Dermis blood vessel endothelial cell (primary cell): ENCODE data around the gene SNAPC4. TPM values are rescaled to one million over a fixed set of nuclear protein-coding genes. Genes with fewer than 3 reads are reported as not detected.

Experiments
- DNase-seq: peaks from one replicate; pipeline ENCODE4 v3.0.0; 2010
- total RNA-seq: library from RNA; depleted of rRNA; stranded (reverse); fragments of >200 nt; gene quantifications from 2 replicates; pipeline ENCODE4 v1.2.3, GENCODE V29; 2014

SNAPC4 gene
- total RNA-seq, 1 donor from 2014 or later = 10.2 TPM

DNA sequence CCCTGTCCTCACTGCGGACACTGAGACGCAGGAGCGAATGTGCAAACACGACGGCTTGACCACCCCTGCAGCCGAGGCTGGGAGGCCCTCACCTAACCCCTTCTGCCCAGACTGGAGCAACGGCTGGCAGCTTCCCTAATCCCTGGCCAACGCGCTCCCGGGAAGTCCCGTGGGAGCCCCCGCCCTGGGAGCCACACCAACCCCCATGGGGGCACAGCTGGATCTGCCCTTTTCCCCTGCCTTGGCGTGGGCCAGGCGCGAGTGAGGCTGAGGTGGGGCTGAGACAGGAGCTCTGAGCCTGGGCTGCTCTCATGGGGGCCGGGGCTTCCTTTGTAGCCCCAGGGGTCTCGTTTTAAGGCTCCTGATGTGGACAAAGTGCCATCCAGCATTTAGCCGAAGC lies 31.8 kb downstream of the SNAPC4 start:
- no peak for DNase-seq

GRCh38 chr9:136367296-136368145 lies 32.4 kb downstream of the SNAPC4 start:
- DNase-seq = no peak

GRCh38 chr9:136366826-136367225 lies 33.1 kb downstream of the SNAPC4 start:
- no peak for DNase-seq

DNA sequence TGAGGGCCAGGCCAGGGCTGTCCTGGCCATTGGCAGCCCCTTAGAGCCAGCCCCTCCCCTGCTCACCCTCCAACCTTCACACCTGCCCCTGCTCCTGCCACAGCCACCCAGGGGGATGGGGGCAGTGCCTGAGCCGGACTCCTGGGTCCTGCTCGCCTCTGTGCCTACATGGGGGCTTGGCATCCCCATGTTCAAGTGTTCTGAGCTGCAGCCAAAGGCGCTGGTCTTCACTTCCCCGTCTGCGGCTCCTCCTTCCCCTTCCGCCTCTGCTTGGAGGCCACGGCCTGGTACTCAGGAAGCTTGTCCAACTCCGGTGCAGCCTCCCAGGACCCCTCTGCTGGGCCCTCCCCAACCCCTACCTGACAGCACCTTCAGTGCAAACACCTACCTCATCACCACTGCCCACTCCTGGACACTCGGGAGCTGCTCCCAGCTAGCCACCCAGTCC lies 34.2 kb downstream of the SNAPC4 start:
- DNase-seq = no peak

DNA sequence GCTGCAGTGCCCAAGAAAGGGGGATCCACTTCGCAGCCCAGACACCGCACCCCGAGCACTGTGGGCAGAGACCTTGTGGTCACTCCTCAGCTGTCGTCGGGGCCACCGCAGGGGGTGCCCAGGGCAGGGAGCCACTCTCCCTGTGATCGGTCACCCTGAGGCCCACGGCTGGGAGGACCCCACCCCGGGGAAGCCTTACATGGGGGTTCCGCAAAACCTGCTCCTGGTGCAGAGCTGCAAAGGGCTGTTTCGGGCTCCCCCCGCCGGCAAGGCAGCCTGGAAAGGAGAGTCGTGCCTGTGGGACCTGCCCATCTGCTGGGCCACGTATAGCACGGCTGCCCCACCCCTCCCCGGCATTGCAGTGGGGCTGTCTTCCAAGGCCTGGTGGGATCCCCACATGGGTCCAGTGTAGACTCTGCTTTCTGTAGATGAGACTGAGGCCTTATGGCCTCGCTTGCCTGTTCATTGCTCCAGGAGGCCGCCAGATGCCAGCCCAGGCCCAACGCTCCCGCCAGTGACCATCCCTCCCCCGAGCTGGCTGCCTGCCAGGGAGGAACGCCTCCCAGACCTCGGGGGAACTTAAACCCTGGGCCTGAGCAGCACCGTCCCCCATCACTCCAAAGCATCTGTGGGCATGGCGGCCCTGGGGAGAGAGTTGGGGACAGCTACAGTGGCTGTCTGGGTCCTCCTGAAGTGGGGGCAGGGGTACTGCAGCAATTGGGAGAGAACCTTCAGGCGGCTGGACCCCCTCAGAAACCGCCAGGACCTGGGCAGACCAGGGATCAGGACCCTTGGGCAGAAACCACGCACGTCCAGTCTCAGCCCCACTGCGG lies 34.8 kb downstream of the SNAPC4 start:
- no peak for DNase-seq

GRCh38 chr9:136363949-136364748 lies 35.8 kb downstream of the SNAPC4 start:
- DNase-seq = no peak

DNA sequence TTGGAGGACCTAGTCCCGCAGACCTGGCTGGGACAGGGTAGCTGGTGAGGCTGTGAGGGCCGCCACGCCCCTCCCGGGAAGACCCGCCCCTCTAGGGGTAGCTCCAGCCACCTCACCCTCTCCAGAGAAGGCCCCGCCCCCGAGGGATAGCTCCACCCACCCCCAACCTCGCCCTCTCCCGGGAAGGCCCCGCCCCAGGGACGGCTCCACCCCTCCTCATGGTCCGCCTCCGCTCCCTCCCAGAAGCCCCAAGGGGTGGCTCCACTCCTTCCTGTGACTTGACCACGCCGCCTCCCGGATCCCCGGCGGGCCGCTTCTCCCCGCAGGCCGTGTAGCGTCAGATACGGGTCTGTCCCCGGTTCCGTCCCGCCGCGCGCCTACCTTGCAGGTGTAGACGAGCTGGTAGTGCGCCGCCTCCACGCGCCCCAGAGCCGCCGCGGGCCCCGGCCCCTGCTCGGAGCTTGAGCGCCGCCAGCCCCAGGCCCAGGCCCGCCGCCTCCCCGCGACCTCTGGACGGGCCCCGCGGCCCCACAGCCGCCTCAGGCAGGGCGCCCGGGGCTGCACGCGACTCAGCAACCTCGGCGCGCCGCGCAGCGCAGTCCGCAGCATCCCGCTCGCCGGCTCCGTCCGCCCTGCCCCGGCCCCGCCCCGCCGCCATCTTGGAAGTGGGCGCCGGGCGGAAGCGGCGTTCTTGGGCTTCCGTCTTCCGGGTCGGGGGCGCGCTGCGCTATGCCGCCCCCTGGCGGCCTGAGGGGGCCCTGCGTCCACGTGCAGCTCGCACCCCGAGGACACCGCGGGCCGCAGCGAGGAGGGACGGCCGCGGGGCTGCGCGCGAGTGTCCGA lies 36.6 kb downstream of the SNAPC4 start, which contains the start of gene DNLZ:
Gene DNLZ (minus strand): TSS at position 639 of the 843 bp plus-strand sequence. CDS start 30 bp downstream, at position 609.
- peak; percentile 96 for DNase-seq

DNA sequence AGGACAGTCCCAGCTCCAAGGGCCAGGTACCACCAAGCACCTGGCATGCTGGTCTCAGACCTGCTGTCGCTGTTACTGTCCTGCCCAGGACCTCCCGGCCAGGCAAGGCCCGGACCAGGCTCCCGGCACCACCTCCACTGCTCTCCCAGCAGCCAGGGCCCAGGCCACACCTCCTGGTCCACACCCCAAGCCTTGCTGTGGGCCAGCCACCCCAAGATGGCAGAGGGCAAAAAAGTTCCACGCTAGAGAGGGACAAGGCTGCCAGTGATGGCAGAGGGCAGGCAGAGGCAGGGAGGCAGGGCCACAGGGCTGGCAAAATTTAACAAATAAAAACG lies 37.6 kb downstream of the SNAPC4 start:
- no peak for DNase-seq

DNA sequence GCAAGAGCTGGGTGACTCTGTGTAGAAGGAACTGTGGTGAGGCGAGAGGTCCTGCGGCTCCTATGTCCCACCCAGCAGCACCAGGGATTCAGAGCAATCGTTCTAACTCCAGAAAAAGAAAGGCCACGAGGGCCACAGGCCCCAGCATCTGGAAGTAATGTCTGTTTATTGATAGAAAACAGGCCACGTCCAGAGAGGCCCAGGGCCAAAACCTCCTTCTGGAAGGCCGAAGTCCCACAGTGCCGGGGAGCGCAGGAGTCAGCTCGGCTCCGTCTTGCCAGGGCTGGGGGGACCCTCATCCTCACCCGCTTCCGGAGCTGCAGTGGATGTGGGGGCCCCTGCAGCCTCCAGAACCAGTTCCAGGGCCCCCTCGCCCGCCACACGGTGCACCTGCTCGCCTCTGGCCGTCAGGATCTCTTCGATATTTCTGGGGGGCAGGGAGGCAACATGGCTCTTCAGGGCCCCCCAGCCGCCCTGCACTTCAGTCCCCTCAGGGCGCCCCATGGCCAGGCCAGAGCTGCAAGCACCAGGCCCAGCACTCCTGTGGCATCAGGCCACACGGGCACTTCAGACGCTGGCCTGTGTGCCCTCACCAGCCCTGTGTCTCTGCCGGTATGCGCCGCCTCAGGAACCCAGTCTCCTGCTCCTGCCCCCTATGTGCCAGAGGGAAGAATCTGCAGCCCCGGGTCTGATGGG lies 38.1 kb downstream of the SNAPC4 start:
- DNase-seq = no peak

DNA sequence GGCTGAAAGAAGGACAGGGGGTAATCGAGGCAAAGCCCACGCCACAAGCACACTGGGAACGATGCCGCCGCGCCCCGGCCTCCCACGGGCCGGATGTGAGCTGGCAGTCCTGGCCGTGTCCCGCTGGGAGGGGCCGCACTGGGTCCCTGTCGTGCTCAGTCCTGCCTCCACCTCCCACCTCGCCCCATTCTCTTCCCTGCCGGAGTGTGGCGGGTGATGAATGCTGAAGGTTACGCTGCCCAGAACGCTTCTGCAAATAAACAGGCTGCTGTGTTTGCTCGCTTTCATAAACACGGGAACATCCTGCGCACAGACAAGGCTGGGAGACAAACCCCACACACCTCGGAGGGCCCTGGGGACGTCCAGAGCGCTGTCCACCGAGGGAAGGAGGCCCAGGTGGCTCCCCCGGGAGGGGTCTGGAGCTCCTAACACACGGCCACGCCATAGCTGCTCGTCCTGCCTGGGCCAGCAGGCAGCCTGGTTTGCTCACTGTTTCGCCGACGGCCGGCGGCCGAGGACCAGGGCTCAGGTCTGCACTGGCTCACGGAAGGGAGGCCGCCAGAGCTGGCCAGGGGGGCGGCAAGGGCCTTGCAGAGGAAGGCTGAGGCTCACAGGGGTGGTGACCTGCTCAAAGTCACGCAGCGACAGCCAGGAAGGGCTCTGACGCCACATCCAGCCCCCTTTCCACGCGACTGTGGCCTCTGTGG lies 38.8 kb downstream of the SNAPC4 start:
- DNase-seq = no peak

GRCh38 chr9:136359774-136360718 lies 39.9 kb downstream of the SNAPC4 start:
- no peak for DNase-seq

DNA sequence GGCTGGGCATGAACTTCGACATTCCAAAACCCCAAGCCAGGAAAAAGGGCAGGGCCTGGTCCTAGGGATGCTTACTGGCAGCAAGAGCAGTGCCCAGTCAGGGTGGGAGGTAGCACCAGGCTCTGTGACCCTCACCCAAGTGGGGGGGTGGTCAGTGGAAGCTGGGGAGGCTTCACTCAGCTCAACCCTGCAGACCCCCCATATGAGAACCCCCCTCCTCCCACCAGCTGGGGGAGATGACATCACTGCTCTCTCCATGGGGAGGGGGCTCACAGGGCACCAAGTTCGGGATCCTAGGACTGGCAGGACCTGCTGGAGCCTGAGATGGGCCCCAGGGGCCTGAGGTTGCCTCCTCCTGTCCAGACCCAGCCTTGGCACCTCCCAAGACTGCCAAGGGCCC lies 41.1 kb downstream of the SNAPC4 start:
- no peak for DNase-seq

DNA sequence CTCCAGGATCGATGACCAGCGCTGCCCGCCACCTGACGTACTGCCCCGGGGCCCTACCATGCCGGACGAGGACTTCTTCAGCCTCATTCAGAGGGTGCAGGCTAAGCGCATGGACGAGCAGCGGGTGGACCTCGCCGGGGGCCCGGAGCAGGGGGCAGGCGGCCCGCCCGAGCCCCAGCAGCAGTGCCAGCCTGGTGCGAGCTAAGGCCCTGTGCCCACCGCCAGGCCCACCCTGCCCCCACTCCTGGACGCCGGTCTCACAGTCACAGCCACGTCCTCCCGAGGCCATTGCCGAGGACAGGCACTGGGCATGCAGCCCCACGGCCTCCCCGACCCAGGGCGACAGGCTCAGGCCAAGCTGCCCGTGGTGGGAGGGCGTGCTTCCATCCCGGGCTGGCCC lies 42.0 kb downstream of the SNAPC4 start:
- DNase-seq = no peak

- no peak for DNase-seq
Measured at GRCh38 chr9:136357202-136357725, 42.7 kb downstream of the SNAPC4 start.

- no peak for DNase-seq
Measured at GRCh38 chr9:136355616-136356557, 44.1 kb downstream of the SNAPC4 start.

GRCh38 chr9:136354592-136355085 lies 45.3 kb downstream of the SNAPC4 start:
- DNase-seq = no peak

- DNase-seq = no peak
Measured at GRCh38 chr9:136353757-136354488, 46.0 kb downstream of the SNAPC4 start.
